Measurements from ENCODE around the gene FSTL1.

GRCh38 chr3:120424506-120424905, 26.3 kb downstream of the FSTL1 start:
- TF ChIP-seq, protein P1, sequence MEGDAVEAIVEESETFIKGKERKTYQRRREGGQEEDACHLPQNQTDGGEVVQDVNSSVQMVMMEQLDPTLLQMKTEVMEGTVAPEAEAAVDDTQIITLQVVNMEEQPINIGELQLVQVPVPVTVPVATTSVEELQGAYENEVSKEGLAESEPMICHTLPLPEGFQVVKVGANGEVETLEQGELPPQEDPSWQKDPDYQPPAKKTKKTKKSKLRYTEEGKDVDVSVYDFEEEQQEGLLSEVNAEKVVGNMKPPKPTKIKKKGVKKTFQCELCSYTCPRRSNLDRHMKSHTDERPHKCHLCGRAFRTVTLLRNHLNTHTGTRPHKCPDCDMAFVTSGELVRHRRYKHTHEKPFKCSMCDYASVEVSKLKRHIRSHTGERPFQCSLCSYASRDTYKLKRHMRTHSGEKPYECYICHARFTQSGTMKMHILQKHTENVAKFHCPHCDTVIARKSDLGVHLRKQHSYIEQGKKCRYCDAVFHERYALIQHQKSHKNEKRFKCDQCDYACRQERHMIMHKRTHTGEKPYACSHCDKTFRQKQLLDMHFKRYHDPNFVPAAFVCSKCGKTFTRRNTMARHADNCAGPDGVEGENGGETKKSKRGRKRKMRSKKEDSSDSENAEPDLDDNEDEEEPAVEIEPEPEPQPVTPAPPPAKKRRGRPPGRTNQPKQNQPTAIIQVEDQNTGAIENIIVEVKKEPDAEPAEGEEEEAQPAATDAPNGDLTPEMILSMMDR (IDR thresholded peaks at IDR 0.05), result no peak
- TF ChIP-seq POLR2A (IDR thresholded peaks at IDR 0.05), result no peak
